ENCODE data around the gene GOLGA2. TPM values are rescaled to one million over a fixed set of nuclear protein-coding genes. Genes with fewer than 3 reads are reported as not detected.

GOLGA2 gene
- total RNA-seq, 2 donors from 2014 or later, result 53.2 to 138 TPM

DNA sequence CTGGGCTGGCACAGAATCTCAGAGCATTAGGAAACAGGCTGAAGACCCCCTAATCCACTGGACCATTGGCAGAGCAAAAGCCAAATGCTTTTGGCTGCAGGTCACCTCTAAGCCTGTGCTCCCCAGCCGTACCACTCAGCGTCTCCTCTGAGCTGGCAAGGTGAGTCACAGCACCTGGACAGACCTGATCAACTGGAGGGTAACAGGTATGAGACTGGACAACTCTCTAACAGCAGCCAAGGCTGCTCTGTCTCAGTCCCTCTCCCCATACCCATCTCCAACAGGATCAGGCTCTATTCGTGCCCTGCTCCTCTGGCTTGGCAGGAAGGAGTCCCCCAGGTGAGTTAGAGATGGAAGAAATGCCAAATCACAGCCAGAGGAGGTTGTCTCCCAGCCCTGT lies 4.7 kb downstream of the GOLGA2 start:
- 64 to 78% methylated on average over 2 to 3 of the region's 3 CpGs for WGBS, 2 donors
- Histone ChIP-seq H3K27me3 (no peaks in the 10 kb centered on the region), H3K9me3 (no peaks in the 10 kb centered on the region), H3K4me3 (no peak overlapping the region), H3K27ac (no peak overlapping the region), H3K36me3 (replicated peaks in 1 of 2; ENCODE audit: insufficient read depth in 1 of 2, low read depth in 2 of 2) (peaks cover 0 to 6% of the 10 kb centered on the region in 2 donors), H3K4me1 (peaks cover 17% of the 10 kb centered on the region)
- TF ChIP-seq POLR2A (IDR thresholded peaks at IDR 0.05), result no peak
- TF ChIP-seq, protein P1, sequence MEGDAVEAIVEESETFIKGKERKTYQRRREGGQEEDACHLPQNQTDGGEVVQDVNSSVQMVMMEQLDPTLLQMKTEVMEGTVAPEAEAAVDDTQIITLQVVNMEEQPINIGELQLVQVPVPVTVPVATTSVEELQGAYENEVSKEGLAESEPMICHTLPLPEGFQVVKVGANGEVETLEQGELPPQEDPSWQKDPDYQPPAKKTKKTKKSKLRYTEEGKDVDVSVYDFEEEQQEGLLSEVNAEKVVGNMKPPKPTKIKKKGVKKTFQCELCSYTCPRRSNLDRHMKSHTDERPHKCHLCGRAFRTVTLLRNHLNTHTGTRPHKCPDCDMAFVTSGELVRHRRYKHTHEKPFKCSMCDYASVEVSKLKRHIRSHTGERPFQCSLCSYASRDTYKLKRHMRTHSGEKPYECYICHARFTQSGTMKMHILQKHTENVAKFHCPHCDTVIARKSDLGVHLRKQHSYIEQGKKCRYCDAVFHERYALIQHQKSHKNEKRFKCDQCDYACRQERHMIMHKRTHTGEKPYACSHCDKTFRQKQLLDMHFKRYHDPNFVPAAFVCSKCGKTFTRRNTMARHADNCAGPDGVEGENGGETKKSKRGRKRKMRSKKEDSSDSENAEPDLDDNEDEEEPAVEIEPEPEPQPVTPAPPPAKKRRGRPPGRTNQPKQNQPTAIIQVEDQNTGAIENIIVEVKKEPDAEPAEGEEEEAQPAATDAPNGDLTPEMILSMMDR (IDR thresholded peaks at IDR 0.05), result no peak
- intact Hi-C loops (cut with DNase I), result no loop called here
- DNase-seq, result no peak
- ATAC-seq, result no peak

DNA sequence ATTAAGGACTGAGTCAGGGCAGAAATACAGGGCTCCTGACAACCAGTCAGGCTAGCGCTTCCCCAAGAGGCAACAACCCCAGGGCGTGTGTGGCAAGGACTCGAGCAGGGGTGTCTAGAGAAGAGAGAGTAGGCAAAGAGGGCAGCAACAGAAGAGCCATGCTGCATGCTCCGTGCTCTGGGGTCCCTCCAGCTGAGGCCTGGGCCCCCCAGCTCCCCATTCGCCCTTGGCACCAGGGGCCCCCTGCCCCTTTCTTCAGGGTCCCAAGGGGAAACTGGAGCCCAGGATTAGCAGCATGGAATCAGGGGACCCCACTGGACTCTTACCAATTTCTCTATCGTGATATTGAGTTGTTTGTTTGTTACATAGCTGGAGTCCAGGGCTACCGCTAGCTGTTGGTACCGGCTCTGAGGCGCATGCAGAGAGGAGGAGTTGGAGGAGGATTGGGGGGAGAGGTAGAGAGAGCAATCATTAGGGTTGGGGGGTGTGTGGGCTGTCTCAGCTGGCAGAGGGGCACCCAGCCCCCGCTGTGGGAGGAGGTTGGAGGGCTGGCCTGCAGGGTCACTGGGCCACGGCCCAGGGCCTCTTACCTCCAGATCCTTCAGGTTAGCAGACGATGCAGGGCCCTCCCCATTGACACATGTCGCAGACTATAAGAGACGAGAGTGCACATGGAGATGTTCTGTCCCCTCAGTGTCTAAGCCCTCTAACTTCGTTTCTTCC lies 8.8 kb downstream of the GOLGA2 start:
- no peak for TF ChIP-seq POLR2A (IDR thresholded peaks at IDR 0.05)
- TF ChIP-seq, protein P1 (IDR thresholded peaks at IDR 0.05), result no peak
- H3K9me3 ChIP-seq, result no peaks in the 10 kb centered on the region

DNA sequence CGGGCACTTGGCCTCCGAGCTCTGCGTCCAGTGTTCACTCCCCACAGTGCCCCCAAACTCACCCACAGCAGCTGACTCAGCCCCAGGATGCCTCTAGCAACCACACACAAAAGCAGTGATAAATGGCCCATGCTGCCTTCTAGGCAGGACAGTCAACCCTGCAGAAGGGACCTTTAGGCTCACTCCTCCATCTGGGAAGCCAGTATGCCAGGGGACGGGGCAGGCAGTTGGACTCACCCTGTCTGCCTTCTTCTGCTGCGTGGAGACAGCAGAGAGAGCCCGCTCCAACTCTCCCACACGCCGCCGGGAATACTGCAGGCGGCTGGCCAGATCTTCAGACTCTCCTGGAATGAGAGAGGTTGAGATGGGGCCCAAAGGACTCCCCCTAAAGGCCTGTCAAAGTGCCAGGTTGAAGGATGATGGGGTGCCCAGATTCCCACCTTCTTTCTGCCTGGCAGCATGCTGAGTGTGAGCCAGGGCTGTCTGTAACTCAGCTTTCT lies 10.4 kb downstream of the GOLGA2 start:
- H3K27me3 ChIP-seq, result no peaks in the 10 kb centered on the region
- H3K4me1 ChIP-seq, result no peaks in the 10 kb centered on the region
- WGBS, 2 donors, result 92 to 100% methylated on average over 3 to 10 of the region's 10 CpGs
- H3K4me3 ChIP-seq, result no peak overlapping the region
- DNase-seq (no peak), ATAC-seq (no peak)
- peaks cover under 1 to 27% of the 10 kb centered on the region in 2 donors for H3K36me3 ChIP-seq (replicated peaks in 1 of 2; ENCODE audit: insufficient read depth in 1 of 2, low read depth in 2 of 2)
- TF ChIP-seq, protein P1 (IDR thresholded peaks at IDR 0.05), result no peak
- H3K9me3 ChIP-seq, result no peaks in the 10 kb centered on the region
- intact Hi-C loops (cut with DNase I), result no loop called here
- H3K27ac ChIP-seq, result no peak overlapping the region

More for the DNA sequence above, 8.8 kb downstream of the GOLGA2 start:
- Histone ChIP-seq H3K27ac (no peak overlapping the region), H3K36me3 (replicated peaks in 1 of 2; ENCODE audit: insufficient read depth in 1 of 2, low read depth in 2 of 2) (peaks cover 0 to 17% of the 10 kb centered on the region in 2 donors), H3K4me1 (no peaks in the 10 kb centered on the region), H3K4me3 (no peak overlapping the region), H3K27me3 (no peaks in the 10 kb centered on the region)
- intact Hi-C loops (cut with DNase I), result no loop called here
- DNase-seq (no peak), ATAC-seq (no peak)
- 82 to 88% methylated on average over 12 to 14 of the region's 15 CpGs for WGBS, 2 donors

DNA sequence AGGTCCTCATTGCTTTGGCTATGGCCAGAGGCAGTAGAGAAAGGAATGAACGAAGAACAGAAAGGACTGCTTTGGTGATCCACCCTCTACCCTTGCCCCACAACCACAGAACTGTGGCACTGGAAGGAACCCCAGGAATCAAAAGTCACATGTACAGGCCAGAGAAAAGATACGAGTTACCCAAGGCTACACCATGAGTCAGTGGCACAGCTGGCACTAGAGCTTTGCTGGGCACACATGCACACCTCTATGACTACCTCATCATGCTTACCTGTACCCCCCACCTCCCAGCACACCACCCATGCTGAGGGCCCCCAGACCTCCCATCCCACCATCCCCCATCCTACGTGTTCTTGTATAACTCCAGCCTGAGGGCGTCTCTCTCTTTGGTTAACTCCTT lies 13.1 kb downstream of the GOLGA2 start:
- Histone ChIP-seq H3K27ac (no peak overlapping the region), H3K9me3 (no peaks in the 10 kb centered on the region), H3K4me1 (no peaks in the 10 kb centered on the region), H3K4me3 (no peak overlapping the region), H3K36me3 (replicated peaks in 1 of 2; ENCODE audit: insufficient read depth in 1 of 2, low read depth in 2 of 2) (peaks cover 12 to 45% of the 10 kb centered on the region in 2 donors), H3K27me3 (no peaks in the 10 kb centered on the region)
- no peak for DNase-seq
- WGBS, 2 donors, result 76 to 84% methylated on average over 4 of the region's 4 CpGs
- ATAC-seq, result no peak
- TF ChIP-seq, protein P1 (IDR thresholded peaks at IDR 0.05), result no peak
- no peak for TF ChIP-seq POLR2A (IDR thresholded peaks at IDR 0.05)
- intact Hi-C loops (cut with DNase I), result no loop called here

DNA sequence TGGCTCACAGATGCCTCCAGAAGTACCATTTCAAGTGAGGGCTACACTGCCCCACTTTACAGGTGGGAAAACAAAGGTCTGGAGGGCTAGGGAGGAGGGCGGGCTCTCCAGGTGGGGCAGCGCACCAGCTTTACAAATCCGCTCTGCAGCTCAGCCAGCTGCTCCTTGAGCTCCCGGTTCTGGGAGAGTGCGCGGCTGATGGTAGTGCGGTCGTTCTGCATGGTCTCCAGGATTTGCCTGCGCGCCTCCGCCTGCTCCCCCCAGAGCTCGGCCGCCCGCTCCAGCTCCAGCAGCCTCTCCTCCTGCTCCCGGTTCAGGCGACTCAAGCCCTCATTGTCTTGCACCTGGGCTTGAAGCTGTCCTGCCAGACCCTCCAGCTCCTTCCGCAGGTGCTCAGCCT lies 15.5 kb downstream of the GOLGA2 start:
- intact Hi-C loops (cut with DNase I), result no loop called here
- TF ChIP-seq, protein P1 (IDR thresholded peaks at IDR 0.05), result no peak
- TF ChIP-seq POLR2A (IDR thresholded peaks at IDR 0.05), result no peak
- Histone ChIP-seq H3K4me1 (no peaks in the 10 kb centered on the region), H3K27ac (no peak overlapping the region), H3K27me3 (no peaks in the 10 kb centered on the region), H3K4me3 (no peak overlapping the region), H3K36me3 (replicated peaks in 1 of 2; ENCODE audit: insufficient read depth in 1 of 2, low read depth in 2 of 2) (peaks cover 21 to 46% of the 10 kb centered on the region in 2 donors), H3K9me3 (no peaks in the 10 kb centered on the region)
- ATAC-seq (no peak), DNase-seq (no peak)
- WGBS, 2 donors, result 92 to 95% methylated on average over 17 of the region's 17 CpGs

Measured in body of pancreas (tissue), 4 donors.